NB4 (cell line): ENCODE results near the gene SBF1.

ENCODE experiments used
- DNase-seq: peaks from one replicate; pipeline ENCODE4 v3.0.0; 2010; ENCODE audit warnings: low read depth
- H3K4me3 ChIP-seq: one replicate; pipeline ENCODE4 v1.5.1; 2011; ENCODE audit warnings: mild to moderate bottlenecking, low read depth, low read length, moderate library complexity
- CTCF ChIP-seq: IDR thresholded peaks from one replicate; pipeline ENCODE4 v1.5.1; 2012; ENCODE audit warnings: low read depth, low read length
- MAX ChIP-seq: IDR thresholded peaks from 2 replicates; pipeline ENCODE4 v1.6.1; 2011; ENCODE audit warnings: low read depth, low read length
- MYC ChIP-seq: IDR thresholded peaks from 2 replicates; pipeline ENCODE4 v1.6.1; 2011; ENCODE audit warnings: low read depth, low read length
- POLR2A ChIP-seq: IDR thresholded peaks from 2 replicates; pipeline ENCODE4 v1.6.1; 2011; ENCODE audit warnings: mild to moderate bottlenecking; ENCODE audit not compliant: insufficient read length; ENCODE audit errors: extremely low read depth

Gene SBF1

GRCh38 chr22:50461979-50462540, 12.8 kb downstream of the SBF1 start:
- DNase-seq, result no peak
- H3K4me3 ChIP-seq, result no peak overlapping the region
- TF ChIP-seq MYC (no peak), POLR2A (no peak), CTCF (no peak), MAX (no peak)

- no peak for DNase-seq
- no peak overlapping the region for H3K4me3 ChIP-seq
- no peak for TF ChIP-seq POLR2A
- TF ChIP-seq CTCF, result no peak
- no peak for TF ChIP-seq MAX
- no peak for TF ChIP-seq MYC
These were observed 13.3 kb downstream of the SBF1 start for GRCh38 chr22:50461536-50461935.

GRCh38 chr22:50460938-50461337, 13.9 kb downstream of the SBF1 start:
- no peak for TF ChIP-seq MAX
- no peak for TF ChIP-seq CTCF
- no peak for DNase-seq
- no peak overlapping the region for H3K4me3 ChIP-seq

GRCh38 chr22:50459496-50460140, 15.2 kb downstream of the SBF1 start:
- no peak for TF ChIP-seq POLR2A
- no peak for TF ChIP-seq MAX
- no peak for DNase-seq
- H3K4me3 ChIP-seq, result no peak overlapping the region

DNA sequence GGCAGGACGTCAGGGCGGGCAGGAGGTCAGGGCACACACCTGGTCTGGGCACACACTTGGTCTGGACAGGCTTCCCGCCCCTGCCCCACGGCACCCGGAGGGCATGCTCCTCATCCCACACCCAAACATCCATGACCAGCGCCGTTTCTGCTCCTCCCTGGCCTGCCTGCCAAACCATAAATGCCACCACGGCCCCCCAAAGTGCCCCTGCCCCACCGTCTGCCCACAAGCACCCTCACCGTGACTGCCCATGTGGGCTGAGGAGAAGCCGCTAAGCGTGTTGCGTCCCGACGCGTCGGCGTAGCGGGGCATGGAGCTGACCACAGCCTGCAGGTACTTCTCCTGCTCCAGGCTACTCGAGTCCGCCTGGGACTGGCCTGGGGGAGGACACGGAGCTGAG, 15.8 kb downstream of the SBF1 start:
- DNase-seq, result no peak
- H3K4me3 ChIP-seq, result no peak overlapping the region

More for the DNA sequence above, 15.8 kb downstream of the SBF1 start:
- TF ChIP-seq POLR2A (no peak), MAX (no peak), MYC (no peak), CTCF (no peak)
